GM19452 (cell line): ENCODE results near the gene METAP1D.
"Not testable (repeated sequence)": the region's sequence is repeated elsewhere in the genome, so short reads cannot be mapped to it uniquely, and the experiment has no call there.

ENCODE experiments used
- ATAC-seq: cut with Tn5 transposase; IDR thresholded peaks from one replicate; pipeline ENCODE4 v1.9.1; 2021; ENCODE audit not compliant: unreplicated experiment

METAP1D gene

GRCh38 chr2:171996021-171996420, 3.7 kb upstream of the METAP1D start:
- no peak for ATAC-seq

- not testable (repeated sequence) for ATAC-seq
These were observed 2.7 kb upstream of the METAP1D start for GRCh38 chr2:171997031-171997430.

- ATAC-seq: no peak
These were observed 592 bp upstream of the METAP1D start for GRCh38 chr2:171999161-171999560.

- ATAC-seq: no peak
These were observed 1.1 kb downstream of the METAP1D start for GRCh38 chr2:172000696-172001361.

GRCh38 chr2:172007372-172007771, 7.6 kb downstream of the METAP1D start:
- ATAC-seq: no peak

GRCh38 chr2:172009823-172010222, 10.1 kb downstream of the METAP1D start:
- no peak for ATAC-seq

GRCh38 chr2:172011812-172012575, 12.2 kb downstream of the METAP1D start:
- ATAC-seq: no peak

- ATAC-seq: no peak
These were observed 13.1 kb downstream of the METAP1D start for GRCh38 chr2:172012677-172013391.

GRCh38 chr2:172013396-172013795, 13.6 kb downstream of the METAP1D start:
- peak; percentile 72 for ATAC-seq

GRCh38 chr2:172021074-172021931, 21.6 kb downstream of the METAP1D start:
- no peak for ATAC-seq

GRCh38 chr2:172021955-172022354, 22.2 kb downstream of the METAP1D start:
- ATAC-seq: no peak

- ATAC-seq: no peak
These were observed 31.8 kb downstream of the METAP1D start for GRCh38 chr2:172031536-172031935.

GRCh38 chr2:172038121-172038520, 38.4 kb downstream of the METAP1D start:
- ATAC-seq: no peak

- no peak for ATAC-seq
These were observed 38.9 kb downstream of the METAP1D start for GRCh38 chr2:172038604-172039003.

- no peak for ATAC-seq
These were observed 39.4 kb downstream of the METAP1D start for GRCh38 chr2:172039011-172039704.

GRCh38 chr2:172040311-172040710, 40.6 kb downstream of the METAP1D start:
- no peak for ATAC-seq

- no peak for ATAC-seq
These were observed 46.4 kb downstream of the METAP1D start for GRCh38 chr2:172046080-172046678.

- ATAC-seq: no peak
These were observed 47.3 kb downstream of the METAP1D start for GRCh38 chr2:172046866-172047565.
